ENCODE data around the gene SLC6A17. TPM values are rescaled to one million over a fixed set of nuclear protein-coding genes. Genes with fewer than 3 reads are reported as not detected.

SLC6A17 gene
- total and polyA plus RNA-seq, 9 of the 15 experiments (the other 6 are each of a cell fraction or from before 2014, with no cell fraction given) = not detected

DNA sequence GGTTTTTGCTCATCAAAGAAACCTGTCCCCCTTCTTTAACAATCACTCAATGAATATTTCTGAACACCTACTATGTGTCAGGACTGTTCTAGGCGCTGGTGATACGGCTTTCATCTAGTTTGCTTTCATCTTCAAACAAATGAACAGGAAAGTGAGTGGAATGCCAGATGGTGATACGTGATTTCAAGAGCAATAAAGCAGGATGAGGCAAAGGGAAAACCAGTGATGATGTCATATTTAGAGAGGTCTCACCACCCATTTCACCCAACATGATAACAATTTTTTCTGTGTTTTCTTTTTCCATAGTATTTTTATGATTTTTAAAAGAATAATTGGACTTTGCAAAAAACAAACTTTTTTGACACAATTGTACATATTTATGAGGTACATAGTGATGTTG, 11.3 kb upstream of the SLC6A17 start:
- no peaks in the 10 kb centered on the region for H3K9me3 ChIP-seq (replicated peaks; ENCODE audit: control insufficient read depth, insufficient read depth, low read depth, low read length)
- H3K4me3 ChIP-seq = no peak overlapping the region
- no peak overlapping the region for H3K9ac ChIP-seq (ENCODE audit: insufficient read depth in 1 of 2, low read depth in 2 of 2, low read length in 2 of 2)
- WGBS (ENCODE audit: insufficient coverage, low coverage, missing lambda C conversion rate) = 2% methylated on average over 3 of the region's 3 CpGs
- in situ Hi-C loops (cut with MboI) (no loop called here), intact Hi-C loops (cut with micrococcal nuclease) (no loop called here)
- H3K9me1 ChIP-seq (ENCODE audit: control insufficient read depth, insufficient read depth, low read length) = no peaks in the 10 kb centered on the region
- TF ChIP-seq RHOXF2B (CRISPR knock-in tag; conservative IDR thresholded peaks at IDR 0.05) = no peak
- TF ChIP-seq, protein P1, sequence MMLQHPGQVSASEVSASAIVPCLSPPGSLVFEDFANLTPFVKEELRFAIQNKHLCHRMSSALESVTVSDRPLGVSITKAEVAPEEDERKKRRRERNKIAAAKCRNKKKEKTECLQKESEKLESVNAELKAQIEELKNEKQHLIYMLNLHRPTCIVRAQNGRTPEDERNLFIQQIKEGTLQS (IDR thresholded peaks at IDR 0.05) = peak; percentile 69
- TF ChIP-seq, protein P1 (CRISPR knock-in tag; conservative IDR thresholded peaks at IDR 0.05) = no peak
- peak; percentile 73; the same call in 1 of the 2 replicates for TF ChIP-seq ZKSCAN1 (IDR thresholded peaks at IDR 0.05; ENCODE audit: low read depth, low read length)
- TF ChIP-seq, protein P2, sequence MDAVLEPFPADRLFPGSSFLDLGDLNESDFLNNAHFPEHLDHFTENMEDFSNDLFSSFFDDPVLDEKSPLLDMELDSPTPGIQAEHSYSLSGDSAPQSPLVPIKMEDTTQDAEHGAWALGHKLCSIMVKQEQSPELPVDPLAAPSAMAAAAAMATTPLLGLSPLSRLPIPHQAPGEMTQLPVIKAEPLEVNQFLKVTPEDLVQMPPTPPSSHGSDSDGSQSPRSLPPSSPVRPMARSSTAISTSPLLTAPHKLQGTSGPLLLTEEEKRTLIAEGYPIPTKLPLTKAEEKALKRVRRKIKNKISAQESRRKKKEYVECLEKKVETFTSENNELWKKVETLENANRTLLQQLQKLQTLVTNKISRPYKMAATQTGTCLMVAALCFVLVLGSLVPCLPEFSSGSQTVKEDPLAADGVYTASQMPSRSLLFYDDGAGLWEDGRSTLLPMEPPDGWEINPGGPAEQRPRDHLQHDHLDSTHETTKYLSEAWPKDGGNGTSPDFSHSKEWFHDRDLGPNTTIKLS (IDR thresholded peaks at IDR 0.05; ENCODE audit: borderline replicate concordance, low read depth) = no peak
- no peak for TF ChIP-seq BDP1 (IDR thresholded peaks at IDR 0.05; ENCODE audit: insufficient read depth, insufficient read length)
- TF ChIP-seq SNRNP70 (optimal IDR thresholded peaks at IDR 0.05; ENCODE audit: low read depth, low read length) = no peak
- TF ChIP-seq TBP (optimal IDR thresholded peaks at IDR 0.05; ENCODE audit: low read depth, low read length) = no peak
- ATAC-seq = no peak
- POLR2A ChIA-PET = interaction anchor here (0.7 kb wide), 1 partner anchor 17 kb away, joined by 3 read pairs; no protein-coding TSS in a partner anchor
- BruUV-seq (replicated peaks) = no TSS peak
- no peaks in the 10 kb centered on the region; the same call in 1 of the 2 replicates for H4K20me1 ChIP-seq (replicated peaks; ENCODE audit: control insufficient read depth, insufficient read depth, low read length)
- H3K27me3 ChIP-seq (ENCODE audit: control insufficient read depth in 2 of 2, insufficient read depth in 2 of 2, low read length in 2 of 2) = peaks cover 23 to 43% of the 10 kb centered on the region in 2 experiments
- no peak overlapping the region for H3K4me2 ChIP-seq (ENCODE audit: insufficient read depth, low read length)
- FAIRE-seq = no peak
- no peak overlapping the region for H3K27ac ChIP-seq (ENCODE audit: extremely low read depth, low read depth, low read length)
- H2AFZ ChIP-seq (ENCODE audit: low read depth, low read length) = no peak overlapping the region
- DNase-seq (ENCODE audit: extremely low read depth in 1 of 4, low spot score in 3 of 4) = no peak
- H3K36me3 ChIP-seq (ENCODE audit: control insufficient read depth, insufficient read depth, low read length) = no peaks in the 10 kb centered on the region
- CTCF ChIA-PET (ENCODE audit: low intra/inter-chr PET ratio) = no interaction called here
- no peaks in the 10 kb centered on the region for H3K79me2 ChIP-seq (ENCODE audit: control insufficient read depth, insufficient read depth, low read length)
- H3K4me1 ChIP-seq (replicated peaks in 1 of 2; ENCODE audit: control insufficient read depth in 2 of 2, insufficient read depth in 2 of 2, low read length in 2 of 2) = no peaks in the 10 kb centered on the region

All from K562 (cell line).